Measurements from ENCODE around the gene P2RY6. TPM values are rescaled to one million over a fixed set of nuclear protein-coding genes. Genes with fewer than 3 reads are reported as not detected.

The P2RY6 gene
- total RNA-seq, 1 experiment from 2014 or later: 0.15 TPM

GRCh38 chr11:73315293-73316020 lies 43.3 kb downstream of the P2RY6 start:
- Histone ChIP-seq H3K36me3 (ENCODE audit: control insufficient read depth in 1 of 2, insufficient read depth in 2 of 2, low read length in 2 of 2) (no peaks in the 10 kb centered on the region), H3K9me3 (ENCODE audit: control insufficient read depth in 1 of 2, insufficient read depth in 1 of 2, low read depth in 1 of 2, low read length in 2 of 2) (no peaks in the 10 kb centered on the region), H3K79me2 (ENCODE audit: insufficient read depth, low read length) (peaks cover 6% of the 10 kb centered on the region; the same call in 1 of the 2 replicates), H3K27ac (ENCODE audit: low read depth, low read length) (no peak overlapping the region), H2AFZ (ENCODE audit: low read depth, low read length, poor library complexity, severe bottlenecking) (no peak overlapping the region), H3K4me2 (ENCODE audit: low read length) (no peak overlapping the region), H3K4me3 (replicated peaks in 1 of 2; ENCODE audit: low read depth in 1 of 2, low read length in 2 of 2) (no peak overlapping the region), H4K20me1 (ENCODE audit: insufficient read depth) (no peaks in the 10 kb centered on the region), H3K9ac (ENCODE audit: low read length) (no peak overlapping the region), H3K27me3 (ENCODE audit: insufficient read depth, low read length) (no peaks in the 10 kb centered on the region), H3K9me2 (ENCODE audit: insufficient read depth) (no peaks in the 10 kb centered on the region), H3K4me1 (ENCODE audit: control insufficient read depth in 1 of 2, insufficient read depth in 2 of 2, low read length in 2 of 2) (peaks cover 7 to 24% of the 10 kb centered on the region in 2 experiments)
- ChIA-PET POLR2A (interaction anchor here (1.1 kb wide), 1 partner anchor 8 kb away, joined by 3 read pairs; no protein-coding TSS in a partner anchor), CTCF (interaction anchor here (1.2 kb wide), 1 partner anchor 15 kb away, joined by 3 read pairs; no protein-coding TSS in a partner anchor), RAD21 (ENCODE audit: low non-redundant PET in 1 of 2, low total read pairs in 2 of 2, uncharacterized antibody in 2 of 2, unreplicated experiment in 2 of 2) (interaction anchor here in 1 of 2 experiments (0.6 kb wide), 1 partner anchor 13 kb away, joined by 3 read pairs; no protein-coding TSS in a partner anchor)
- DNase-seq (ENCODE audit: low read depth, low spot score) (no peak), ATAC-seq (no peak)
- no TSS peak for BruUV-seq (replicated peaks)
- intact Hi-C loops (cut with micrococcal nuclease): no loop called here
- TF ChIP-seq FOSL1 (IDR thresholded peaks at IDR 0.05; ENCODE audit: low read depth) (no peak), CTCF (IDR thresholded peaks at IDR 0.05 in 2 of 3, conservative IDR thresholded peaks at IDR 0.05 in 1 of 3; ENCODE audit: borderline replicate concordance in 1 of 3, insufficient read depth in 1 of 3, low read depth in 2 of 3, low read length in 2 of 3) (no peak), POLR2A (IDR thresholded peaks at IDR 0.05; ENCODE audit: borderline replicate concordance, extremely low read depth, insufficient read depth, insufficient read length) (no peak)

- CTCF ChIA-PET: no interaction called here
- H3K9ac ChIP-seq (ENCODE audit: low read length): no peak overlapping the region
- RAD21 ChIA-PET (ENCODE audit: low non-redundant PET in 1 of 2, low total read pairs in 2 of 2, uncharacterized antibody in 2 of 2, unreplicated experiment in 2 of 2): no interaction called here
- H3K27me3 ChIP-seq (ENCODE audit: insufficient read depth, low read length): no peaks in the 10 kb centered on the region
- H3K4me1 ChIP-seq (ENCODE audit: control insufficient read depth in 1 of 2, insufficient read depth in 2 of 2, low read length in 2 of 2): peaks cover 7 to 28% of the 10 kb centered on the region in 2 experiments
- H3K79me2 ChIP-seq (ENCODE audit: insufficient read depth, low read length): 0 out of 2 replicates have a peak, but pooled peaks cover 6% of the 10 kb centered on the region
- POLR2A ChIA-PET: no interaction called here
- no peaks in the 10 kb centered on the region for H3K36me3 ChIP-seq (ENCODE audit: control insufficient read depth in 1 of 2, insufficient read depth in 2 of 2, low read length in 2 of 2)
- ATAC-seq (no peak), DNase-seq (ENCODE audit: low read depth, low spot score) (no peak)
- BruUV-seq (replicated peaks): no TSS peak
- H3K9me2 ChIP-seq (ENCODE audit: insufficient read depth): no peaks in the 10 kb centered on the region
- H3K9me3 ChIP-seq (ENCODE audit: control insufficient read depth in 1 of 2, insufficient read depth in 1 of 2, low read depth in 1 of 2, low read length in 2 of 2): no peaks in the 10 kb centered on the region
- H3K4me3 ChIP-seq (replicated peaks in 1 of 2; ENCODE audit: low read depth in 1 of 2, low read length in 2 of 2): no peak overlapping the region
- intact Hi-C loops (cut with micrococcal nuclease): no loop called here
- no peak overlapping the region for H2AFZ ChIP-seq (ENCODE audit: low read depth, low read length, poor library complexity, severe bottlenecking)
- H3K27ac ChIP-seq (ENCODE audit: low read depth, low read length): no peak overlapping the region
- H3K4me2 ChIP-seq (ENCODE audit: low read length): no peak overlapping the region
- H4K20me1 ChIP-seq (ENCODE audit: insufficient read depth): no peaks in the 10 kb centered on the region
- TF ChIP-seq JUND (IDR thresholded peaks at IDR 0.05) (no peak), EGR1 (IDR thresholded peaks at IDR 0.05; ENCODE audit: low read depth) (no peak), CTCF (IDR thresholded peaks at IDR 0.05 in 2 of 3, conservative IDR thresholded peaks at IDR 0.05 in 1 of 3; ENCODE audit: borderline replicate concordance in 1 of 3, insufficient read depth in 1 of 3, low read depth in 2 of 3, low read length in 2 of 3) (no peak), TCF7L2 (IDR thresholded peaks at IDR 0.05; ENCODE audit: borderline replicate concordance, extremely low read depth, insufficient read depth, insufficient read length) (no peak), POLR2A (IDR thresholded peaks at IDR 0.05; ENCODE audit: borderline replicate concordance, extremely low read depth, insufficient read depth, insufficient read length) (no peak), SP1 (IDR thresholded peaks at IDR 0.05; ENCODE audit: low read depth) (no peak), POLR2AphosphoS5 (IDR thresholded peaks at IDR 0.05; ENCODE audit: low read depth, low read length) (no peak), SIN3A (IDR thresholded peaks at IDR 0.05; ENCODE audit: low read depth) (no peak)
- TF ChIP-seq, protein P1, sequence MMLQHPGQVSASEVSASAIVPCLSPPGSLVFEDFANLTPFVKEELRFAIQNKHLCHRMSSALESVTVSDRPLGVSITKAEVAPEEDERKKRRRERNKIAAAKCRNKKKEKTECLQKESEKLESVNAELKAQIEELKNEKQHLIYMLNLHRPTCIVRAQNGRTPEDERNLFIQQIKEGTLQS (IDR thresholded peaks at IDR 0.05): no peak
Observed at GRCh38 chr11:73316422-73316821, 44.3 kb downstream of the P2RY6 start.

All from HCT116 (cell line).